Suprapubic skin (tissue), 3 donors: ENCODE data around the gene SLC25A36.
"Not testable (repeated sequence)": the region's sequence is repeated elsewhere in the genome, so short reads cannot be mapped to it uniquely, and the experiment has no call there.

ENCODE experiments used
- POLR2A ChIP-seq, 2 donors: fragments of 450-650 bp; IDR thresholded peaks; one replicate each; pipeline ENCODE4 v1.6.1; 2017; ENCODE audit warnings: antibody characterized with exemption in 2 of 2, mild to moderate bottlenecking in 2 of 2, moderate library complexity in 2 of 2
- TF ChIP-seq, protein P1 (sequence below), 2 donors: fragments of 200-600 bp in 1 of 2; fragments of 450-650 bp in 1 of 2; sonication (generic) in 1 of 2; IDR thresholded peaks; one replicate each; pipeline ENCODE4 v1.5.1; 2016 to 2019; ENCODE audit warnings: antibody characterized with exemption in 2 of 2, mild to moderate bottlenecking in 1 of 2, moderate library complexity in 1 of 2

DNA sequence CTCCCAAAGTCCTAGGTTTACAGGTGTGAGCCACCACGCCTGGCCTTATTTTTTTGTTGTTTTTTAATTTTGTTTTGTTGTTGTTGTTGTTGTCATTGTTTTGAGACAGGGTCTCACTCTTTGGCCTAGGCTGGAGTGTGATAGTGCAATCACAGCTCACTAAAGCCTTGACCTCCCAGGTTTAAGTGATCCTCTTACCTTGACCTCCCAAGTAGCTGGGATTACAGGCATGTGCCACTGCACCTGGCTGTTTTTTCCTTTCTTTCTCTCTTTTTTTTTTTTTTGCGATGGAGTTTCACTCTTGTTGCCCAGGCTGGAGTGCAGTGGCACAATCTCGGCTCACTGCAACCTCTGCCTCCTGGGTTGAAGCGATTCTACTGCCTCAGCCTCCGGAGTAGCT, 10.1 kb downstream of the SLC25A36 start:
- TF ChIP-seq POLR2A (IDR thresholded peaks at IDR 0.05), result not testable (repeated sequence)
- TF ChIP-seq, protein P1, sequence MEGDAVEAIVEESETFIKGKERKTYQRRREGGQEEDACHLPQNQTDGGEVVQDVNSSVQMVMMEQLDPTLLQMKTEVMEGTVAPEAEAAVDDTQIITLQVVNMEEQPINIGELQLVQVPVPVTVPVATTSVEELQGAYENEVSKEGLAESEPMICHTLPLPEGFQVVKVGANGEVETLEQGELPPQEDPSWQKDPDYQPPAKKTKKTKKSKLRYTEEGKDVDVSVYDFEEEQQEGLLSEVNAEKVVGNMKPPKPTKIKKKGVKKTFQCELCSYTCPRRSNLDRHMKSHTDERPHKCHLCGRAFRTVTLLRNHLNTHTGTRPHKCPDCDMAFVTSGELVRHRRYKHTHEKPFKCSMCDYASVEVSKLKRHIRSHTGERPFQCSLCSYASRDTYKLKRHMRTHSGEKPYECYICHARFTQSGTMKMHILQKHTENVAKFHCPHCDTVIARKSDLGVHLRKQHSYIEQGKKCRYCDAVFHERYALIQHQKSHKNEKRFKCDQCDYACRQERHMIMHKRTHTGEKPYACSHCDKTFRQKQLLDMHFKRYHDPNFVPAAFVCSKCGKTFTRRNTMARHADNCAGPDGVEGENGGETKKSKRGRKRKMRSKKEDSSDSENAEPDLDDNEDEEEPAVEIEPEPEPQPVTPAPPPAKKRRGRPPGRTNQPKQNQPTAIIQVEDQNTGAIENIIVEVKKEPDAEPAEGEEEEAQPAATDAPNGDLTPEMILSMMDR (IDR thresholded peaks at IDR 0.05), result not testable (repeated sequence)
